HT-29 (cell line): ENCODE results near the gene ADAMTS17. TPM values are rescaled to one million over a fixed set of nuclear protein-coding genes. Genes with fewer than 3 reads are reported as not detected.

Experiments
- DNase-seq: peaks from one replicate; pipeline ENCODE4 v3.0.0-alpha.2; 2015; ENCODE audit warnings: low spot score
- total RNA-seq: library from RNA; depleted of rRNA; stranded (reverse); fragments of >200 nt; shearing (Covaris generic); gene quantifications from 2 replicates; pipeline ENCODE4 v1.2.3, GENCODE V29; 2014

The ADAMTS17 gene
- total RNA-seq, 1 experiment from 2014 or later, result 3.0 TPM

DNA sequence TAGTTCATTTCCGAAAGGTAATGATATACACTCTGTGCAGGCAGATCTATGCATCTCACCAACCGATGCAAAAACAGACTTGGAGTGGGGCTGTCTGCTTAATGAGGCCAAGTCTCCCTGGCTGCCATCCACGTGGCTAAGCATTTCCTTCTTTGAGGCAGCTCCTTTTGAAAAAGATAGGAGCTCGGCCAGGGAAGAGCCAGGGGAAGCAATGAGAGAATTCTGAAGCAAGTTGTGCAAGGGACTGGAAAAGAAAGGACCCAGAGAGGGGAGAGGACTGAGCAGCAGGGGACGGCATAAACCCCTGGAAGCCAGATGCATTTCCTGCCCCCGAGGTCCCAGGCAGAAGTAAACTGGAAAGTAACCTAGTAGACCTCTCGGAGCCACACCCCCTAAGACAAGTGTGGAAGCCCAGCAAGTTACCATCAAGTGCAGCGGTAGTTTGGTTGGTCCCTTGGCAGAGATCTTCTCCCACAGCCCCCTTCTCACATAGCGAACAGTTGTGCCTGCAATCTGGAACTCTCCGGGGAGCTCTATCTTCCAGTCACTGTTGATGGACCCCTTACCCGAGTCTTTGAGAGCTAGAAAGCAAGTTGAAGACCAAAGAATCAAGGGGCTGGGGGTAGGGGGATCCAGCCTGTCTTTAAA is 288.2 kb downstream of the ADAMTS17 start:
- no peak for DNase-seq

GRCh38 chr15:100052716-100053473 is 288.9 kb downstream of the ADAMTS17 start:
- no peak for DNase-seq

DNA sequence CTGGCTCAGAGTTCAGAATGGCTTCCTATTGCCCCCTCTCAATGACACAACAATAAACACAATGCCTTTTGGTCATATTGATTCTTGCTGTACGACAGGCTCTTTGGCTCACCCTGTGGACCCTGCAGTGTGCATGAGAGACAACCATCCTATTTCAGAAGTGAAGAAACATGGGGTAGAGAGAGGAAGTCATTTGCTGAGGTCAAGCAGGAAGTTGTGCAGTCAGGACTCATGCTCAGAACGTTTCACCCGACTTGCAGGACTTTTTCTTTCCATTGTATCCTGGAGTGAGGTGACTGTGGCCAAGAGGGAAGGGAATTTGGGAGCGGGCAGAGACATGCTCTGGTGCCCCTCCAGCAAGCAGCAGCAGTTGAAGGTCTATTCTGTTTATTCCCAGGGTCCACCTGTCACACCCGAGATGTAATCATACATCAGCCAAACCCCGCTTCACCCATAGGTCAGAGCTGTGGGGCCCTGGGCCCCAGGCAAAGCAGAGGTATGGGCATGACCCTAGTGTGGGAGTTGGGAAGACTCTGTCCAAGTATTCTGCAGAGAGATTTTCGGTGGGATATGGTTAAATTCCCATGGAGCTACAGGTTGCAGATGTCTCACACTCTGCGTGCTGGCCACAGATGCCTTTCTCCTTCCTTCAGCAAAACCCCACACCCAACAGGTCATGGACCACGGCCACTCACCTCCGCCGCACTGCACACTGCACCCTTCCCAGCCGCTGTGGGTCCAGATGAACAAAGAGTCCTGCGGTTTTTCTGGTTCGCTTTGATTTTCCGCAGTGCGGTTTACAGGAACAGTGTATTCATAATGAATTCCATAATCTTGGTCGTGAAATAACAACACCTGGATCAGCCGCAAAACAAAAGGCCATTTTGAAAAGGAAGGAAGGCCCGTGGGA is 290.6 kb downstream of the ADAMTS17 start:
- no peak for DNase-seq

DNA sequence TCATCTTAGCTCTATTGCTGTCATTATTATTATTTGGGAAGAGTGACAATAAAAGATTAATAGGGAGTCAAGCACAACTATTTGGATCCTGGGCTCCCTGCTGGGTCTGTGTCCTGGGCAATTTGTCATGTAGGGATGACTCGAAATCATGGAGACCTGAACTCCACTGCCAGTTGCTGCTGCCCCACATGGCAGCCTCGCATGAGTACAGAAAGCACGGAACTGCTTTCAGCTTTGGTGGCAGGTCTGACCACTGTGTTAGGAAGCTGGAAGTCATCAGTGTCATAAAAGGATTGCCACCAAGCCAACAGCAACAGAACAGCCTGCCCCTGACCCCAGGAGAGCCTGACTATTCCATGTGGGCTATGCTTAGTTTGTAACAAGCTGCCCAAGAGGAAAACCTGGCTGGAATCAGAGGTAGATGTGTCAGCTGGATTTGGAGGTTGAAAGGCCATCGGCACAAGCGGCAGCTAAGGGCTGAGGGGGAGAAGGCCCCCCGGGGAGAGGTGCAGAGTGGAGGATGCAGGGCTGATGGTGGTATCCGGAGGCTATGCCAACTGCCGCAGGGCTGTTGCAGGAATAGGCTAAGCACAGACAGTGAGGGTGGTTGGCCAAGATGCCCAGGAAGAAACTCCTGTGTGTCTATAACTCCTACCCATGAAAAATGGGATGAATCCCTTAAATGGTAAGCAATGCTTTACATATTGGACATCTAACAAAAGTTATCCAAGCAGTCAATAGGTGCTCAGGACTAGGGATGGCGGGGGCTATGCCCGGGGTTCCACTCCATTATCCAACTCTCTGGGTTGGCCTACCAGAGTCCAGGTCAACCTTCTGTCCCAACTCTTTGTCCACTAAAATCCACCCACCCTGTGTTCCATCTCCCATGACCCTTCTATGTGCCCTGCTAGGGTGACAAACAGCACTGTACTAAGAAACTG is 291.6 kb downstream of the ADAMTS17 start:
- DNase-seq, result no peak

- DNase-seq, result no peak
These were observed 292.3 kb downstream of the ADAMTS17 start for GRCh38 chr15:100049483-100049882.

DNA sequence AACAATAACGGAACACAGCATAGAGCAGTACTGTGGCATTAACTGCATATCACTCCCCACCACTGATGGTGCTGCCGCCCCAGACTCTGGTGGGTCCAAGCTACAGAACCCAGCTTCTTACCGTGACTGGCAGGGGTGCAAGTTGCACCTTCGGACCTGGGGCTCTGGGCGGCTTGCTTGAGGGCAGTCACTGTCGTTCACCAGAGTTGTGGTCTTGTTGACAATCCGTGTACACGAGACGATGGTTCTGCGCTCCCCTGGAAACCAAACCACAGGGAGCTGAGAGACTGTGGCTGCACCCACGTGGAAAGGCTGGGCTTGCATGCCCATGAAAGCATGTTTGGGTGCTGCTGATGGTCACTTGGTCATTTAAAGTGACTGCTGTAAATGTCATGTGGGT is 293.0 kb downstream of the ADAMTS17 start:
- DNase-seq, result no peak

GRCh38 chr15:100043692-100044091 is 298.1 kb downstream of the ADAMTS17 start:
- no peak for DNase-seq

- peak; percentile 16 for DNase-seq
These were observed 298.6 kb downstream of the ADAMTS17 start for GRCh38 chr15:100043068-100043641.

GRCh38 chr15:100042558-100042957 is 299.2 kb downstream of the ADAMTS17 start:
- no peak for DNase-seq

DNA sequence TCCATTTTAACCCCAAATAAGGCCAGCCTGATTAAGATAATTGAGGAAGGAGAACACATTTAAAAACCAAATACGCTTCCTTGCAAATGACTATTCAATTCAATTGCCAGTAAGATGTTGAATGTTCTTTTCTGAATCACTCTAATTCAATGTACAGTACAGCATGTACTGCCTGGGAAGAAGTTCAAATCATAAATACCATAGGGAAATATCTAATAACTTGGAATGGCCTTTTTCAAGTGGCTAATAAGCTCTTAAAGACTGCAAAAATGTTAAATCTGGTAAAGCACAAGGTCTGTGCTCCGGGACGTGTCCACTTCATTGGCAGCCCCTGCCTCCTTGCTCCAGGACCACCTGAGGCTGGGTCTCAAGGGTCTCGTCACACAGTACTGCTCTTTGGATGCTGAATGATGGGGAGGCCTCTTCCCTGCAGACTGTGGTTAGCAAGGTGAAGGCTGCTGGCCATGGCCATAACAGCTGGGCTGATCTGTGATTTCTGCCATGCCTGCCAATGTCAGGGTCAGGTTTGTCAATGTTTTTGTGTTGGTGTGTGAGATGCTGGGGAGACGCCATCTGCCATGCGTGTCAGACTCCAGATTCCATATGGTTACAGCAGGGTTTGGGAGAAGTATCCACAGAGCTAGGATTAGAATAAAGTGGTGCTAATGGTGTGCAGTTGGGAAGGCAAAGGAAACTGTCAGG is 300.5 kb downstream of the ADAMTS17 start:
- no peak for DNase-seq

- DNase-seq, result no peak
These were observed 301.8 kb downstream of the ADAMTS17 start for GRCh38 chr15:100039994-100040393.

DNA sequence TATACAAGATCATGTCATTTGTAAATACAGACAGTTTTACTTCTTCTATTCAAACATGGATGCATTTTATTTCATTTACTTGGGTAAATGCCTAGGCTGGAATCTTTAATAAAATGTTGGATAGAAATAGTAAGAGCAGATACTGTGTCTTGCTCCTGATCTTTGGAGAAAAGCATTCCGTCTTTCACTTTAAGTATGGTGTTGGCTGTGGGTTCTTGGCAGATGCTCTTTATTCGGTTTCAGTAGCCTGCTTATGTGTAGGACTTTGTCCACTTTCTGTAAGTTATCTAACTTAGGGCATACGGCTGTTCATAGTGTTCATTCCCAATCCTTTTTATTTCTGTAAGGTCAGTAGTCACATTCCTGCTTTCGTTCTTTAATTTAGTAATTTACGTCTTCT is 303.0 kb downstream of the ADAMTS17 start:
- no peak for DNase-seq

DNA sequence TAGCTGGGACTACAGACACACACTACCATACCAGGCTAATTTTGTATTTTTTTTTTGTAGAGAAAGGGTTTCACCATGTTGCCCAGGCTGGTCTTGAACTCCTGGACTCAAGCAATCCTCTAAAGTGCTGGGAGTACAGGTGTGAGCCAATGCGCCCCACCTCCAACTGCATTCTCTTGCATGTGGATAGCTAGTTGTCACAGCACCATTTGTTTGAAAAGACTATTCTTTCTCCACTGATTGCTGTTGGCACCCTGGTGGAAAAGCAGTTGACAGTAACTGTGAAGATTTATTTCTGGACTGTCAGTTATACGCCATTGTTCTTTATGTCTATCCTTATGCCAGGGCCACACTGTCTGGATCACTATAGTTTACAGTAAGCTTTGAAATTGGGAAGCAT is 303.9 kb downstream of the ADAMTS17 start:
- no peak for DNase-seq

DNA sequence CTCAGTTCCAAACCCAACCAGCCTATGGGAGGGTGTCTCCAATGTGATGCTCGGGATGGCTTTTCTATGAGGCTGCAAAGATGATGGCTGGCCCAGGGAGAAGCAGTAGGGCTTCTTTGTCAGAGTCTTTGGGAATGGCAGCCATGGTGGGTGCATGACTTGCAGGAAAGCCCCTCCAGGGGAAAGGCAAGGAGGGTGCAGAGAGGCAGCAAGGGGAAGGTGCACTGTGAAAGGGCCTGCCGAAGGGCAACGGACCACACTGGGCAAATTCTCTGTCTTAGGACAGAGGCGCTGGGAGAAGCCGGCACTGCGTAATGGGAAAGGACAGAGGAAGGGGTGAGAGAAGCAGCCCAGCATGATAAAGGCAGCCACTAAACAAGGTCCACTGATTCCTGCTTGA is 305.8 kb downstream of the ADAMTS17 start:
- no peak for DNase-seq

DNA sequence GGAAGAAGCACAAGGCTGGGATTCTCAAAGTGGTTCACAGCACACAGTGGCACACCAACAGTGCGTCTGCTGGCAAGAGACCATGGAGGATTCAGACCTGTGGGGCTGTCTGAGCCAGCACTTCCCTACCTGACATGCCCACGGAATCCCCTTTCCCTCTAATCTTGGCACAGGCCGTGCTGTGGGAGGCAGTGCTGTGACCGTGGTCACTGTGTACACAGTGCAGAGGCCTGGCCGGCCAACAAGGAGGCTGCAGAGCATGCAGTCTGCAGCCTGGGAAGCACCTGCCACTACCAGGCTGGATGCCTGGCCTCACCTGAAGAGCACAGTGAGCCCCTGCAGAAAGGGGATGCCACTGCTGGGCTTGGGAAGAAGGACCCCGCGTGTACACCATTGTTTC is 307.6 kb downstream of the ADAMTS17 start:
- DNase-seq, result no peak

GRCh38 chr15:100033140-100033857 is 308.5 kb downstream of the ADAMTS17 start:
- no peak for DNase-seq

GRCh38 chr15:100032358-100033085 is 309.3 kb downstream of the ADAMTS17 start:
- DNase-seq, result no peak

DNA sequence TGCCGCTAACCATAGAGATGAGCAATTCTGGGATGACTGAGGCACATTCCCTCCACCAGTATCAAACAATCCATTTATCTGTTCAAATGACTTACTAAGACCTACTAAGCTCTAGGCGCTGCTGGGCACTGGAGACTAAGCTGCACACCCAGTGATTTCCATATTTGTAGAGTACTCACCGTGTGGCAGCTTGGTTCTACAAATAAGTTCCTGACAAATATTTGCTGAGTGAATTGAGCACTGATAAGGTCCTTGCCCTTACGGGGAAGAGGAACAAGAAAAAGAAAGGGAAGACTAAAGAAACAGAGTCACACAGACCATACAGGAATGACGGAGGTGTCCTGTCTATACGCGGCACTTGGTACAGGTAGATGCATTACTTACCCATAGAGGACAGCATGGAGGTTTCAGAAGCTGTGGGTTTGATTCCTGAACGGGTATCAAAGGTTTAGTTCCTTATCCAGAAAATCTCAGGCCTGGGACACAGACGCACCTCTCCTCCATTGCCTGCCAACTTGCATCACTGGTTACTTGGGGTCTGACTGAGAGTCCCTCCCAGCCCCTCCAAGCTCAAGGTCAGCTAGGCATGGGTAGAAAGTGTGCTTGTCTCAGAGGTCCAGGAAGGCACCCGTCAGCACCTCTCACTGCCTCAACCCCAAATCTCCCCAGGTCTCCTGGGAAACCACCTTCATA is 310.0 kb downstream of the ADAMTS17 start:
- DNase-seq, result no peak
